HG02763 (cell line): Measurements from ENCODE around the gene CCDC171.
"Not testable (repeated sequence)": the region's sequence is repeated elsewhere in the genome, so short reads cannot be mapped to it uniquely, and the experiment has no call there.

Experiments
- ATAC-seq: cut with Tn5 transposase; IDR thresholded peaks from one replicate; pipeline ENCODE4 v1.9.1; 2021; ENCODE audit warnings: mild to moderate bottlenecking, moderate library complexity; ENCODE audit not compliant: unreplicated experiment

Gene CCDC171

GRCh38 chr9:15552636-15553527 lies at the start of gene CCDC171:
TSS of gene CCDC171 (plus strand) at chr9:15553043. CDS start at chr9:15564089, 11,046 bp downstream.
- peak; percentile 86 for ATAC-seq

GRCh38 chr9:15505921-15506320 lies 46.9 kb upstream of the CCDC171 start:
- no peak for ATAC-seq

- peak; percentile 40 for ATAC-seq
Measured at GRCh38 chr9:15509931-15510788, 42.7 kb upstream of the CCDC171 start.

- ATAC-seq = peak; percentile 79
Measured at GRCh38 chr9:15510789-15511575, 41.9 kb upstream of the CCDC171 start, which contains the start of gene PSIP1. TSS of gene PSIP1 (minus strand) at chr9:15510970. CDS start at chr9:15510188, 782 bp downstream.

GRCh38 chr9:15512204-15512603 lies 40.6 kb upstream of the CCDC171 start:
- ATAC-seq = no peak

- ATAC-seq = no peak
Measured at GRCh38 chr9:15512889-15513288, 40.0 kb upstream of the CCDC171 start.

GRCh38 chr9:15513335-15513734 lies 39.5 kb upstream of the CCDC171 start:
- ATAC-seq = no peak

GRCh38 chr9:15519831-15520230 lies 33.0 kb upstream of the CCDC171 start:
- no peak for ATAC-seq

- no peak for ATAC-seq
Measured at GRCh38 chr9:15521254-15521653, 31.6 kb upstream of the CCDC171 start.

GRCh38 chr9:15522130-15522755 lies 30.6 kb upstream of the CCDC171 start:
- ATAC-seq = no peak

- no peak for ATAC-seq
Measured at GRCh38 chr9:15524845-15525455, 27.9 kb upstream of the CCDC171 start.

GRCh38 chr9:15525958-15526357 lies 26.9 kb upstream of the CCDC171 start:
- no peak for ATAC-seq

GRCh38 chr9:15527035-15527434 lies 25.8 kb upstream of the CCDC171 start:
- not testable (repeated sequence) for ATAC-seq

GRCh38 chr9:15529566-15530324 lies 23.1 kb upstream of the CCDC171 start:
- peak; percentile 81 for ATAC-seq

- ATAC-seq = no peak
Measured at GRCh38 chr9:15531380-15531779, 21.5 kb upstream of the CCDC171 start.

GRCh38 chr9:15541872-15542271 lies 11.0 kb upstream of the CCDC171 start:
- ATAC-seq = no peak

- ATAC-seq = no peak
Measured at GRCh38 chr9:15542624-15543023, 10.2 kb upstream of the CCDC171 start.

- ATAC-seq = no peak
Measured at GRCh38 chr9:15543047-15543813, 9.6 kb upstream of the CCDC171 start.
